ENCODE data around the gene TUBGCP5. TPM values are rescaled to one million over a fixed set of nuclear protein-coding genes. Genes with fewer than 3 reads are reported as not detected.

The TUBGCP5 gene
- total and polyA plus RNA-seq, 2 experiments from 2014 or later: 12.0 to 21.7 TPM

- Histone ChIP-seq H3K79me2 (replicated peaks; ENCODE audit: insufficient read depth) (no peaks in the 10 kb centered on the region), H4K20me1 (replicated peaks; ENCODE audit: insufficient read depth) (no peaks in the 10 kb centered on the region), H2AFZ (no peak overlapping the region), H3K4me1 (ENCODE audit: insufficient read depth) (no peaks in the 10 kb centered on the region), H3F3A (replicated peaks; ENCODE audit: low read depth) (no peaks in the 10 kb centered on the region), H3K27me3 (ENCODE audit: insufficient read depth) (no peaks in the 10 kb centered on the region), H3K36me3 (ENCODE audit: insufficient read depth) (no peaks in the 10 kb centered on the region), H3K4me2 (no peak overlapping the region), H3K27ac (ENCODE audit: low read depth) (no peak overlapping the region), H3K4me3 (no peak overlapping the region), H3K9me2 (ENCODE audit: insufficient read depth) (no peaks in the 10 kb centered on the region)
- no peaks in the 10 kb centered on the region for H3K4me1 Mint-ChIP-seq
- no peaks in the 10 kb centered on the region for H3K9me3 Mint-ChIP-seq
- no peak overlapping the region for H3K4me3 Mint-ChIP-seq
- peaks cover 7% of the 10 kb centered on the region for H3K27me3 Mint-ChIP-seq (ENCODE audit: insufficient read depth, low read depth, poor library complexity)
- DNase-seq (ENCODE audit: low spot score) (no peak), ATAC-seq (no peak)
- H3K36me3 Mint-ChIP-seq (ENCODE audit: low read depth): no peaks in the 10 kb centered on the region
- no peak overlapping the region for H3K27ac Mint-ChIP-seq
- TF ChIP-seq EZH2phosphoT487 (IDR thresholded peaks at IDR 0.05; ENCODE audit: unreplicated experiment) (no peak), JUNB (IDR thresholded peaks at IDR 0.05; ENCODE audit: unreplicated experiment) (no peak), CTCF (conservative IDR thresholded peaks at IDR 0.05; ENCODE audit: low read depth in 2 of 2) (no peak), REST (IDR thresholded peaks at IDR 0.05; ENCODE audit: unreplicated experiment) (no peak), POLR2AphosphoS5 (IDR thresholded peaks at IDR 0.05; ENCODE audit: low read depth) (no peak), ZNF331 (CRISPR knock-in tag; IDR thresholded peaks at IDR 0.05; ENCODE audit: low read depth) (no peak), ZNF462 (CRISPR knock-in tag; IDR thresholded peaks at IDR 0.05) (no peak), ETS1 (IDR thresholded peaks at IDR 0.05) (no peak), EZH2 (IDR thresholded peaks at IDR 0.05; ENCODE audit: low read depth, unreplicated experiment) (no peak), ZNF114 (CRISPR knock-in tag; IDR thresholded peaks at IDR 0.05) (no peak), STAT1 (IDR thresholded peaks at IDR 0.05; ENCODE audit: unreplicated experiment) (no peak)
These were observed 41.9 kb upstream of the TUBGCP5 start for GRCh38 chr15:23081271-23081670.
